ENCODE data around the gene TAS2R42. TPM values are rescaled to one million over a fixed set of nuclear protein-coding genes. Genes with fewer than 3 reads are reported as not detected.

Gene TAS2R42
- total RNA-seq, 1 experiment from 2014 or later = not detected

- Mint-ChIP-seq H3K36me3 (ENCODE audit: insufficient read depth, unreplicated experiment) (no peaks in the 10 kb centered on the region), H3K27ac (ENCODE audit: unreplicated experiment) (no peak overlapping the region), H3K4me1 (ENCODE audit: low read depth, unreplicated experiment) (no peaks in the 10 kb centered on the region), H3K9me3 (ENCODE audit: unreplicated experiment) (no peaks in the 10 kb centered on the region), H3K27me3 (ENCODE audit: insufficient read depth, unreplicated experiment) (peaks cover 2% of the 10 kb centered on the region), H3K4me3 (ENCODE audit: unreplicated experiment) (no peak overlapping the region)
- CTCF ChIA-PET = no interaction called here
- Histone ChIP-seq H3K4me3 (ENCODE audit: low read depth, low read length) (no peak overlapping the region), H3K9me3 (no peaks in the 10 kb centered on the region), H3K27me3 (replicated peaks; ENCODE audit: control insufficient read depth, insufficient read depth, low read length) (no peaks in the 10 kb centered on the region), H3K36me3 (ENCODE audit: control insufficient read depth, insufficient read depth, low read length) (no peaks in the 10 kb centered on the region), H3K4me1 (no peaks in the 10 kb centered on the region)
- DNase-seq = no peak
- no TSS peak for BruUV-seq (replicated peaks)
- POLR2A ChIA-PET = no interaction called here
- intact Hi-C loops (cut with micrococcal nuclease; ENCODE audit: unreplicated experiment) = no loop called here
- no peak for TF ChIP-seq CTCF (IDR thresholded peaks at IDR 0.05; ENCODE audit: insufficient read depth in 1 of 2, low read depth in 1 of 2, low read length in 1 of 2, severe bottlenecking in 1 of 2, unreplicated experiment in 1 of 2)
Observed at GRCh38 chr12:11202811-11203210, 16.1 kb upstream of the TAS2R42 start.

- no peak for TF ChIP-seq CTCF (IDR thresholded peaks at IDR 0.05; ENCODE audit: insufficient read depth in 1 of 2, low read depth in 1 of 2, low read length in 1 of 2, severe bottlenecking in 1 of 2, unreplicated experiment in 1 of 2)
- CTCF ChIA-PET = no interaction called here
- DNase-seq = no peak
- no peak overlapping the region for H3K27ac Mint-ChIP-seq (ENCODE audit: unreplicated experiment)
- H3K4me1 ChIP-seq = no peaks in the 10 kb centered on the region
- no peaks in the 10 kb centered on the region for H3K4me1 Mint-ChIP-seq (ENCODE audit: low read depth, unreplicated experiment)
- no peak overlapping the region for H3K4me3 Mint-ChIP-seq (ENCODE audit: unreplicated experiment)
- BruUV-seq (replicated peaks) = no TSS peak
- H3K4me3 ChIP-seq (ENCODE audit: low read depth, low read length) = no peak overlapping the region
- no peaks in the 10 kb centered on the region for H3K36me3 ChIP-seq (ENCODE audit: control insufficient read depth, insufficient read depth, low read length)
- no peaks in the 10 kb centered on the region for H3K36me3 Mint-ChIP-seq (ENCODE audit: insufficient read depth, unreplicated experiment)
- peaks cover 2% of the 10 kb centered on the region for H3K27me3 Mint-ChIP-seq (ENCODE audit: insufficient read depth, unreplicated experiment)
- no peaks in the 10 kb centered on the region for H3K9me3 ChIP-seq
- POLR2A ChIA-PET = interaction anchor here (0.8 kb wide), 1 partner anchor 12 kb away, joined by 5 read pairs; no protein-coding TSS in a partner anchor
- intact Hi-C loops (cut with micrococcal nuclease; ENCODE audit: unreplicated experiment) = no loop called here
- no peaks in the 10 kb centered on the region for H3K9me3 Mint-ChIP-seq (ENCODE audit: unreplicated experiment)
- no peaks in the 10 kb centered on the region for H3K27me3 ChIP-seq (replicated peaks; ENCODE audit: control insufficient read depth, insufficient read depth, low read length)
Observed at GRCh38 chr12:11183011-11183410, 3.7 kb downstream of the TAS2R42 start.

GRCh38 chr12:11182529-11182928, 4.2 kb downstream of the TAS2R42 start:
- CTCF ChIA-PET = no interaction called here
- Histone ChIP-seq H3K4me1 (no peaks in the 10 kb centered on the region), H3K9me3 (no peaks in the 10 kb centered on the region), H3K4me3 (ENCODE audit: low read depth, low read length) (no peak overlapping the region), H3K27me3 (replicated peaks; ENCODE audit: control insufficient read depth, insufficient read depth, low read length) (no peaks in the 10 kb centered on the region), H3K36me3 (ENCODE audit: control insufficient read depth, insufficient read depth, low read length) (no peaks in the 10 kb centered on the region)
- Mint-ChIP-seq H3K36me3 (ENCODE audit: insufficient read depth, unreplicated experiment) (no peaks in the 10 kb centered on the region), H3K9me3 (ENCODE audit: unreplicated experiment) (no peaks in the 10 kb centered on the region), H3K27ac (ENCODE audit: unreplicated experiment) (no peak overlapping the region), H3K4me3 (ENCODE audit: unreplicated experiment) (no peak overlapping the region), H3K4me1 (ENCODE audit: low read depth, unreplicated experiment) (no peaks in the 10 kb centered on the region), H3K27me3 (ENCODE audit: insufficient read depth, unreplicated experiment) (peaks cover 2% of the 10 kb centered on the region)
- intact Hi-C loops (cut with micrococcal nuclease; ENCODE audit: unreplicated experiment) = no loop called here
- TF ChIP-seq CTCF (IDR thresholded peaks at IDR 0.05; ENCODE audit: insufficient read depth in 1 of 2, low read depth in 1 of 2, low read length in 1 of 2, severe bottlenecking in 1 of 2, unreplicated experiment in 1 of 2) = no peak
- no peak for DNase-seq
- POLR2A ChIA-PET = interaction anchor here (0.8 kb wide), 1 partner anchor 11 kb away, joined by 5 read pairs; no protein-coding TSS in a partner anchor
- no TSS peak for BruUV-seq (replicated peaks)
